C1 segment of cervical spinal cord (tissue), 14 donors: Measurements from ENCODE around the gene GPR107.

Experiments used
- DNase-seq, 14 donors: peaks; one replicate each; lab custom pipeline; 2025; lab: John Stamatoyannopoulos, UW

The GPR107 gene

GRCh38 chr9:130027533-130028365 is 26.0 kb upstream of the GPR107 start:
- DNase-seq, result no peak

GRCh38 chr9:130028493-130029222 is 25.0 kb upstream of the GPR107 start:
- DNase-seq, result no peak

GRCh38 chr9:130029223-130029973 is 24.3 kb upstream of the GPR107 start:
- DNase-seq, result no peak

- no peak for DNase-seq
These were observed 23.0 kb upstream of the GPR107 start for GRCh38 chr9:130030651-130031127.

- no peak for DNase-seq
These were observed 19.1 kb upstream of the GPR107 start for GRCh38 chr9:130034570-130034969.

- DNase-seq, result no peak
These were observed 17.6 kb upstream of the GPR107 start for GRCh38 chr9:130036099-130036498.

GRCh38 chr9:130039528-130040147 is 14.1 kb upstream of the GPR107 start:
- DNase-seq, result peak in 1 of 14 donors; percentile 24

GRCh38 chr9:130040984-130041647 is 12.6 kb upstream of the GPR107 start:
- peak in 1 of 14 donors; percentile 52 for DNase-seq

GRCh38 chr9:130041648-130042405 is 11.9 kb upstream of the GPR107 start:
- peak in 8 of 14 donors; percentile 25 to 68 (median 34) for DNase-seq

GRCh38 chr9:130042406-130042884 is 11.3 kb upstream of the GPR107 start:
- peak in 6 of 14 donors; percentile 36 to 79 (median 60) for DNase-seq

- DNase-seq, result peak; percentile 37 to 92 (median 76)
These were observed 10.6 kb upstream of the GPR107 start, which contains the start of gene FNBP1 for GRCh38 chr9:130042885-130043653. Gene FNBP1, minus strand, starts transcription at chr9:130043189. Its CDS starts 214 bp downstream, at chr9:130042975.

GRCh38 chr9:130043654-130044623 is 9.8 kb upstream of the GPR107 start:
- DNase-seq, result peak in 4 of 14 donors; percentile 58 to 68 (median 62)

GRCh38 chr9:130045725-130046450 is 7.8 kb upstream of the GPR107 start:
- no peak for DNase-seq

- no peak for DNase-seq
These were observed 4.1 kb upstream of the GPR107 start for GRCh38 chr9:130049431-130050210.

GRCh38 chr9:130050462-130050861 is 3.2 kb upstream of the GPR107 start:
- DNase-seq, result no peak

GRCh38 chr9:130051855-130052254 is 1.9 kb upstream of the GPR107 start:
- DNase-seq, result no peak
